ENCODE data around the gene IDH2. TPM values are rescaled to one million over a fixed set of nuclear protein-coding genes. Genes with fewer than 3 reads are reported as not detected.
A peak's percentile ranks its signal among the peaks of the same experiment; 100 is the strongest.

Gene IDH2
- total RNA-seq, 1 experiment from 2014 or later: 53.3 TPM

- TF ChIP-seq HMGXB4 (CRISPR knock-in tag; IDR thresholded peaks at IDR 0.05) (no peak), ZNF263 (CRISPR knock-in tag; IDR thresholded peaks at IDR 0.05; ENCODE audit: low read depth) (no peak), TEAD1 (CRISPR knock-in tag; IDR thresholded peaks at IDR 0.05) (no peak)
These were observed 21.4 kb downstream of the IDH2 start (continued) for GRCh38 chr15:90080818-90081393.

- ChIA-PET POLR2A (no interaction called here), CTCF (interaction anchor here (1.3 to 2.9 kb wide), 4 partner anchors 9 to 182 kb away, joined by 4 to 9 read pairs (median 5); no protein-coding TSS in a partner anchor)
- peaks cover 17% of the 10 kb centered on the region for H3K4me1 Mint-ChIP-seq
- H3K36me3 Mint-ChIP-seq: peaks cover 15% of the 10 kb centered on the region
- H3K9me3 Mint-ChIP-seq: no peaks in the 10 kb centered on the region
- H3K27me3 Mint-ChIP-seq (ENCODE audit: low read depth): no peaks in the 10 kb centered on the region
- no peak overlapping the region for H3K4me3 Mint-ChIP-seq
- TF ChIP-seq FOXP1 (CRISPR knock-in tag; IDR thresholded peaks at IDR 0.05; ENCODE audit: borderline replicate concordance) (no peak), TP53 (CRISPR knock-in tag; IDR thresholded peaks at IDR 0.05) (no peak)
- ATAC-seq (no peak), DNase-seq (ENCODE audit: low spot score) (no peak)
- no peak overlapping the region for H3K27ac Mint-ChIP-seq
These were observed 21.9 kb downstream of the IDH2 start for GRCh38 chr15:90080458-90080755.

- ChIA-PET POLR2A (interaction anchor here (0.6 to 1.1 kb wide), 2 partner anchors 77 to 155 kb away, joined by 3 to 4 read pairs; no protein-coding TSS in a partner anchor), CTCF (interaction anchor here (0.6 to 2.4 kb wide), 9 partner anchors 8 to 471 kb away, joined by 3 to 5 read pairs (median 3); partner anchors contain the start of gene ARPIN)
- Mint-ChIP-seq H3K4me3 (no peak overlapping the region), H3K4me1 (peaks cover 19% of the 10 kb centered on the region), H3K9me3 (no peaks in the 10 kb centered on the region), H3K27me3 (ENCODE audit: low read depth) (no peaks in the 10 kb centered on the region), H3K36me3 (peaks cover 15% of the 10 kb centered on the region), H3K27ac (no peak overlapping the region)
- no peak for ATAC-seq
- TF ChIP-seq FOXP1 (CRISPR knock-in tag; IDR thresholded peaks at IDR 0.05; ENCODE audit: borderline replicate concordance): no peak
- TF ChIP-seq ZNF138 (CRISPR knock-in tag; conservative IDR thresholded peaks at IDR 0.05): no peak
- no peak for TF ChIP-seq ZNF423 (CRISPR knock-in tag; IDR thresholded peaks at IDR 0.05)
- TF ChIP-seq ATF2 (CRISPR knock-in tag; IDR thresholded peaks at IDR 0.05; ENCODE audit: borderline replicate concordance, low read depth): no peak
- TF ChIP-seq CDX4 (CRISPR knock-in tag; IDR thresholded peaks at IDR 0.05; ENCODE audit: borderline replicate concordance): no peak
- DNase-seq (ENCODE audit: low spot score): no peak
These were observed 22.4 kb downstream of the IDH2 start for GRCh38 chr15:90079619-90080457.

GRCh38 chr15:90078965-90079364 lies 23.3 kb downstream of the IDH2 start:
- ATAC-seq (no peak), DNase-seq (ENCODE audit: low spot score) (no peak)
- TF ChIP-seq ZNF671 (CRISPR knock-in tag; IDR thresholded peaks at IDR 0.05) (no peak), PREB (CRISPR knock-in tag; IDR thresholded peaks at IDR 0.05; ENCODE audit: borderline replicate concordance) (no peak), ZNF396 (CRISPR knock-in tag; IDR thresholded peaks at IDR 0.05; ENCODE audit: borderline replicate concordance) (no peak), TEAD1 (CRISPR knock-in tag; IDR thresholded peaks at IDR 0.05) (no peak), MYBL2 (CRISPR knock-in tag; IDR thresholded peaks at IDR 0.05) (no peak), ERG (CRISPR knock-in tag; IDR thresholded peaks at IDR 0.05) (no peak), ZNF138 (CRISPR knock-in tag; conservative IDR thresholded peaks at IDR 0.05) (no peak)
- Mint-ChIP-seq H3K4me3 (no peak overlapping the region), H3K27me3 (ENCODE audit: low read depth) (no peaks in the 10 kb centered on the region), H3K9me3 (no peaks in the 10 kb centered on the region), H3K36me3 (peaks cover 21% of the 10 kb centered on the region), H3K27ac (peak overlapping the region; percentile 68; the same call in 1 of the 2 replicates), H3K4me1 (peaks cover 19% of the 10 kb centered on the region)
- ChIA-PET CTCF (interaction anchor here (1.1 to 2.4 kb wide), 4 partner anchors 9 to 166 kb away, joined by 3 to 5 read pairs (median 4); partner anchors contain the start of gene ARPIN), POLR2A (interaction anchor here (0.6 to 1.1 kb wide), 2 partner anchors 76 to 144 kb away, joined by 3 read pairs; no protein-coding TSS in a partner anchor)
